HG03135 (cell line): ENCODE measurements around the gene BNC2.

Experiments
- ATAC-seq: cut with Tn5 transposase; IDR thresholded peaks from one replicate; pipeline ENCODE4 v1.9.1; 2021; ENCODE audit warnings: mild to moderate bottlenecking, moderate library complexity; ENCODE audit not compliant: unreplicated experiment

BNC2 gene

DNA sequence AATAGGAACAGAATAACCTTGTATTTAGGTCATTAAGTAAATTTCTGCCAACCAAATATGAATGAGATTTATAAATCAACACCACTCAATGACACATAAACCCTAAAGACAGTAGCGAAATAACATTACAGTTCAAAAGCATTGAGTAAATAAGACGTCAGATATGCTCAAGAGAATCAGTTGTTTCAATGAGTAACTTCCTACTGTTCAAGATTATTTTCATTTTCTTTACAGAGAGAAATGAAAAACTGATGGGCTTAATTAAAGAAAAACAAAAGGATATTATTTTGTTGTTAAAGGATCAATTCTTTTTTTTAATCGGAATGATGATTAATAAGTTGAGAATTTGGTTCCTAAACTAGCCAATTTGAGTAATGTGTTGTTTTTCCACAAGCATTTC, 150.1 kb downstream of the BNC2 start:
- no peak for ATAC-seq

DNA sequence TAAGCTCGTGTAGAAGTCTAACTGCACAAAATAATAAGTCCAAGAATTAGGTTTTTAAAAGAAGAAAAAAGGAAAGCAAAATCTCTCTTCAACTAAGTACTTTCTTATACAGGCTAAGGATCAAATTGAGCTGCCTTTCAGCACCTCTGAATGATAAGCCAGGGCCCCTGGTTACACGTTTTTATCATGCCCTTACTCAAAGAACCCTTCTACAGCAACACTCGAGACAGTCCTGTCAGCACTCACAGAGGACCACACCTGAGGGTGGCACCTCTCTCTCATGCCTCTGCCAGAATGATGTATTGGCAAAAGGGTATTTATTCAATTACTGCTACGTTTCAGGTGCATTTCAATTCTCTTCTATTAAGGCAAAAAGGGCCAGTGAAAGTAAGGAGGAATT, 150.5 kb downstream of the BNC2 start:
- no peak for ATAC-seq

DNA sequence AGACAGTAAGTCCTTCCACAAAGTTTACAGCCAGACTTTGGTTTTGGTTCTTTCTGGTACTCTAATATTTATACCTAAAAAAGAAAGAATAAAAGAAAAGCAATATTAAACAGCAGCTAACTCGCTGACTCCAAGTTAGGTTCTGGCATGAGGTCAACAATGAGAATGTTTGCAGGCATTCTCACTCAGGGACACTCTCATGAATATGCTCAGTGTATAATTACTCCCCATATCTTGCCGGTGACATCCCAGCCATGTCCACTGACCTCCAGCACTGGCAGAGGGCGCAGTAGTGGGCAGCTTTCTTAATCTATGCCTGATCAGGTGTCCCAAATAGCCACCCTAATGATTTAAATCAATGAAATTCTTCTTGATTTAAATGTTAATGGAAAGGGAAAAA, 151.5 kb downstream of the BNC2 start:
- no peak for ATAC-seq

DNA sequence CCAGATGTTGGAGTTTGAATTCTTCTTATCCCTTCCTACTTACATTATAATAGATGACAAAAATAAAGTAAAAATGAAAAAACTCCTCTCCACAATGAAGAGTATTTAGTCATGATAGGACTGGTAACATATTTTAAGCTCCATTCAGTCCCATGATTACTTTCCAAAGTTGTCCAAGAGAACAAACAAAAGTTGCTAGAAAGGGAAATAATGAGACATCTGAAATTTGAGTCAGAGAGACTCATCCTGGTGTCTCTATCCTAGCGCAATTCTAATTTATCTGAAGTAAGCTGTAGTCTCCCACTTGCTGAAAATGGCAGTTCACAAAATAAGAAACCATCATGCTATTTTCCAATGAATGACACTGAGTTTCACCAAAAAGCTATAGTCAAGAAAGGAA, 152.2 kb downstream of the BNC2 start:
- ATAC-seq, result no peak

DNA sequence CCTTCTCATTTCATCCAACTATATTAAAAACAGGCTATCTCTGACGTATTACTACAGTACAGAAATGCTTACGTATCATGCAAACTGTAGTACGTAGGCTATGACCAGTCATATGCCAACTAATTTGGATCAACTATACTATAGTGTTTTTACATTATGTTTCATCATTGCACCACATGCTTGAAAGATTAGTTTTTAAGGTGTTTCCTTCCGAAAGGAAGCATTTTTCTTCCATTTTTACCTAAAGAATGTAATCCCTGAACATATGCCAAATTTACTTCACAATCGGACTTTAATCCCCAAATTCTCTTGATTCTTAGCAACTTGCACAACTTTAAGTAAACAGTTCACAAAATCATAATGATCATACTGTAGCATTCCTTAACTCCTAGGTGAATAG, 153.9 kb downstream of the BNC2 start:
- no peak for ATAC-seq

DNA sequence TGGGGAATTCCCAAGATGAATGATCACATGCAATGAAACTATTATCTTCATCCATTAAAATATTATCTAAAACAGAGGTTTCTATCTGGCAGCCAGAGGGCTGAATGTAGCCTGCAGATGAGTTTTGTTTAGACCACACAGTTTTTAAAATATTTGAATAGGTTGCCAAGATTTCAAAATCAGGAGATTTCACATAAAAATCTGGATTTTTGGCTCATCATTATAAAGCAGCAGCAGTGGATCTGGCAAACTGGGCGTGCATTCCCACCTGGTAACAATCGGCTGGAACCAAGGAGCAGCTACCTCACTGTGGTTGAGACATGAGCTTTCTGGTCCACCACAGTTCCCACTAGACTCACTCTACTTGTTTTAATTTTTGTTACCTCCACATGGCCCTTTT, 155.1 kb downstream of the BNC2 start:
- no peak for ATAC-seq

DNA sequence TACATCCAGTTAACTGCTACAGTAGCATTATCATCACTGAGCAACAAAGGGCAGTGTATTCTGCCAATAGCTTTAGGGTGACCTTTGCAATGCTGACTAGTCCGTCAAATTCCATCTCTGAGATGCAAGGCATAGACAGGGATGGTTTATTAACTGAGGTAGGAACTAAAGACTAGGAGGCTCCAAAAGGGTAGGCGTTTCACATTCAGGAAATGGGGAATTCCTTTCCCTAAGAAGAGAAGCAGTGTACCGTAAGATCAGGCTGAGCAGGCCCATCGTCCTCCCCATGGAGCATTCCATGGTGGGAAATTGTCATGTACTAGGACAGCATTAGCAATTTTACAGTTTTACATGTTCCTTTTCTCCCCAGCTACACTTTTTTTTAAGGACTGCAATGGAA, 157.7 kb downstream of the BNC2 start:
- ATAC-seq, result no peak

DNA sequence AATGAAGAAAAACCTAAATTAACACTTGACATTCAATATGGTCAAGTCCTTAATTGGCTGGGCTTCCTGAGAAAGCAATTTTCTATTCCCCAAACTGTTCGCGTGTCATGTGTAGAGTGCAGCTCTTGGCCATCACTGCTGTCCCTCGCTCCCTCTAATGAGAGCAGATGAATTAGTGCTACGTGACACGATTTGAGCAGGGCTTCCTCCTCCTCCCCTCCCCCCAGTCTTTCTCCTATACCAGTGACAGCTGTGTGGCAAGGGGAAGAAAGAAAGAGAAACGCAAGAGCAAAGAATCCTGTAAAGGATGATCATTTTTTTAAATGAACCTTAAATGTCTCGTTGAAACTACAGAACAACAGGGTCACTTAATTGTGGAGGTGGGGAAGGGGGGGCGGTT, 159.6 kb downstream of the BNC2 start:
- no peak for ATAC-seq

DNA sequence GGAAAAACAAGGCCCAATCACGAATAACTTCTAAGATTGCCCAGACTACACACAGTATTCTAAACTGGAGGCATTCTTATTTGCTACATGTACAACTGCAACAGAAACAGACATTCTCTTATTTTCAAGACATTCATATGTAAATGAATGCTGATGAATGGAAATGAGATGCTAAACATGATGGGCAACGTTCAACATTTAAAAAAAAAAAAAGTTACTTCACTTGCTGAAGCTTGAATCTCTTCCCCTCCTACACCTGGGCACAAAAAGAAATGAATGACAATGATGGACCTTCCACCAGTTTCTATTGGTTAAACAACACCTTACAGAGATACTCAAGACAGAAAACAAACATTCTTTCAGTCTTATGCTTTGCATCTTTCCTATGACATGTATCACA, 160.5 kb downstream of the BNC2 start:
- no peak for ATAC-seq

DNA sequence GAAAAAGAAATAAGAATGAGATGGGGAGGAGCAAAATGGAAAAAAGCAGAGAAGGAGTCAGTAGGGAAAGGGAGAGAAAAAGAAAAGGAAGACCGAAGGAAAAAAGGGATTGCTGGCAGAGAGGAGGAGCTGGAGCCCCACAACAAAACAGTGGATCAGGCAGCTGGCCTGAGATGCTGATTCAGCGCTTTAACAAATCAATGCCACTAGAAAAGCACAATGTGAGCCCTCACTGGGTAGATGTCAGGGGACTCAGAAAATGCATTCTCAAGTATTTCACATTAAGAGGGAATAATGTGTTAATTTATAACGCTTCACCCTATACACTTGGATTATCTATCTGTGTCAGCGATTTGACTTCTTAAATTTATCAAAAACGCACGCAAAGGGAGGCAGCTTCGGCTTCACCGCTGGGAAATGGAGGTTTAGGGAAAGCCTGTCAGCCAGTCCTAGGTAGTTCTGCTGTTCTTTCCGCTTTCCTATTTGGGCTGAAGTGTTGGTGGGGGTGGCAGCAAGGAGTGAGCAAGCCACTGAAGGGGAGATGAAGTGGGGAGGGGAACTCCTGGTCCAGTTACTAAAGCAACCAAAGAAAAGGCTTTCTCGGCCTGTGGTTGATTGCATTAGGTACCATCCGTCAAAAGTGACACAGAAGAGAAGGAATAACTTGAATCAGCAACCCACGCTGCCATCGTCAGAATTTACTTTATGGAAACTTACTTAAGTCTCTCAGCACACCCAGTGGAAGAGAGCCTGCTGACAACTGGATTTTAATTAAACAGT, 161.6 kb downstream of the BNC2 start:
- ATAC-seq, result no peak

DNA sequence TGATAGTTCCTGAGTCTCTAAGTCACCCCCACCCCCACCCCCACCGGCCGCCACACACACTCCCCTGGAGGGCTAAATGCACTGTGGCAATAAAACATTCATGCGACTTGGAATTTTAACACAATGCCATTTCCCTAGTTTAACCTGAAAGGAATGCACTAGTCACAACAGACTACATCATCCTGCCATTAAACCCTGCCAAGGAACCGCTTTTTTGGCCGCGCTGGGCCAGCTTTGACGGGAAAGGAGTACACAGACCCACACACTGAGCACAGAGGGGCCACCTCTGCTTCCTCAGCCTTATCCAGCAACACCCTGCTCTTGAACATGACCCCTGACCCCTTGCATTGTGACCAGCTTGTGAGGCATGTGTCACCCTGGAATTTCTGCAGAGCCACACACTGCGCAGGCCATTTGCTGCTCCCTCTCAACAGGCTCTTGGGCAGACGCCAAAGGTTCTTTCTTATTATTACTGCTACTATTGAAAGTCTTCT, 165.3 kb downstream of the BNC2 start:
- no peak for ATAC-seq

DNA sequence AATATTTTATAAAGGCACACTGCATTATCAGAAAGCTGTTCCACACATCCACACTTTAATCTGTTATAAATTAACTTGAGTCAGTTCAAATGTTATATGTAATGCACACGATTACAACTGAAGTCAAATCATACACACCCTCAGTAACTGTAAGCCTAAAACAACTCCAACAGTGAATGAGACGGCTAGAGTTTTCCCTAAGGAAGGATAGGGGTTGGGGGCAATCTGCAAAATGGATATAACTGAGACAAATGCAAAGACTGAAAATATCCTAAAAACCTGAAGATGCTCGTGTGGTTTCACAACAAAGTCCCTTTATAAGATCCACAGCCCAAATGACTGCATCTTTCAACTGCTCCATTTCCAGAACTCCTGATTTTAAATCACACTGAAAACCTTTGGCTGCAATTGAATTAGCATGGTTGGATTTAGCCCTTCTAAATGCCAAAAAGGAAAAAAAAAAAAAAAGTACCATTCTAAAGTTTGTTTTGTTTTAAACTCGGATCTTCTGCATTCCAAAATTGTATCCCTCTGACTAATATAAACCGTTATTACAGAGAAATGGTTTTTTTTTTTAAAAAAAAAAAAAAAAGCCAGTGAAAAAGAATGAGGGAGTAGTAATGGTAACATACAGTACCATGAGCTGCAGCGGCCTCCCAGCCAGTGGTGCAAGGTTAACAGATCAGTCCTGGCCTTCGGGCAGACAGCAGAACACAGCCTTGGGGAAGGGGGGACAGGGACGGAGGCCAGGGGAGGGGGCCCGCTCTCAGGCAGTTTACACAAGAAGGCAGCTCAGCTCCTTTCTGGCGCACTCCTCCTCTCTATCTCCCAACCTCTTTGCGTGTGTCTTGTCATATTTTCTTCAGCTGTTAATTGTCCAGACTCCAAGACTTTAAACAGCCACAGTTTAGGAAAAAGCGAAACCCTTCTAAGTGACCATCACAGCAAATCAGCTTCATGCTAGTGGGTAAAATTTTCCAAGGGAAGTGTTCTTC, 166.1 kb downstream of the BNC2 start:
- ATAC-seq, result no peak

DNA sequence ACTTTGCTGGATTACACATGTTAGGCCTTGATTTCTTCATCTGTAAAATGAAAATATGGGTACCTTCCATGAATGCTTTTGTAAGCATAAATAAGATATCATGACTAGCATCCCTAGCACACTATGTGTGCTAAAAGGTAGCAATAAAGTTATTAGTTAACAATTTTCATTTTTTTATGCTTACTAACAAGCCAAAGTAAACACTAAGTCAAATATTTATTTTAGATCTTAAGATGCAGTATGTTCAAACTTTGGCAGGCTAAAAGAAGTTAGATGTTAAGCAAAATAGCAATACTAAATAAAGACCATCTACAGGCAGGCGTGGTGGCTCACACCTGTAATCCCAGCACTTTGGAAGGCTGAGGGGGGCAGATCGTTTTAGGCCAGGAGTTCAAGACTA, 169.1 kb downstream of the BNC2 start:
- no peak for ATAC-seq

DNA sequence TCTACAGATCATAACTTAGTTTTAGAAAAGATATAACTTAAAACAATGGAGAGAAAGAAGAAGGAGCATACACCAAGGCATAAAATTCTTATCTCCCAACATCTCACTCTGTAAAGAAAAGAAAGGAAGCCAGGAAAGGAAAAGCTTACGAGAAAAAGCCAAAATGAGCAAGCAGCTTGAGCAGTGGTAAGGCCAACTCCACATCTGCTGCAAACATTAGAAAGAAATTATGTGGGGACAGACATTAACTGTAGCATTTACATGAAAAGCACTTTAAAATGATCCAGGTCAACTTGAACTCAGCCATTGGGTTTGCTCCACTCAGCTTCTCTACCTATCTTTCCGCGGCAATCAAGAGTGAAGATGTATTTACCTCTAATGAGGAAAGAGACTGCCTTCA, 176.9 kb downstream of the BNC2 start:
- ATAC-seq, result no peak

DNA sequence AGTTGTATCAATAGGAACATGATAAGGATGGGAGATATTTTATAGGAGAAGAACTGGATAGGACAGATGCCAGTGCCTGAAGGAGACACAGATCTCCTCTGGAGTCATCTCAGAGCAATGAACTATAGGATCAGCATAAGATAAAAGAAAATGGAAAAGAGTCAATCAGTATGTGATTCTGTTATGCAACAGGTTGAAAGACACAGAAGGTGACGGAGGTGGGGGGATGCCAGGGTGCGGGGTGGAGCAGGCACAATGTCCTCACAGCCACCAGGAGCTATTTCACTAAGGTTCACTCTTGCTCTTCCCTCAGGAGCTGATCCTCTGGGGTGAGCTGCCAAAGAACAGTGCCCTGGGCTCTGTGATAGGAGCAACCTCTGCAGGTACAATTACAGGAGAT, 179.8 kb downstream of the BNC2 start:
- no peak for ATAC-seq

DNA sequence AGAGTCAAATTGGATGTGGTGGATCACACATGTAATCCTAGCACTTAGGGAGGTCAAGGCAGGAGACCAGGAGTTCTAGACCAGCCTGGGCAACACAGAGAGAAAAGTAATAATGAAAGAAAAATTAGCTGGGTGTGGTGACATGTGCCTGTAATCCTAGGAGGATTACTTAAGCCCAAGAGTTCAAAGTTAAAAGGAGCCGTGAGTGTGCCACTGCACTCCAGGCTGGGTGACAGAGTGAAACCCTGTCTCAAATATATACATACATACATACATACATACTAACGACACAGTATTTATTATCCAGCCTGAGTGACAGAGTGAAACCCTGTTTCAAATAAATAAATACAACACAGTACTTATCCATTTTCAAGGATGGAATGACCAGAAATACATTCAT, 180.3 kb downstream of the BNC2 start:
- ATAC-seq, result no peak

DNA sequence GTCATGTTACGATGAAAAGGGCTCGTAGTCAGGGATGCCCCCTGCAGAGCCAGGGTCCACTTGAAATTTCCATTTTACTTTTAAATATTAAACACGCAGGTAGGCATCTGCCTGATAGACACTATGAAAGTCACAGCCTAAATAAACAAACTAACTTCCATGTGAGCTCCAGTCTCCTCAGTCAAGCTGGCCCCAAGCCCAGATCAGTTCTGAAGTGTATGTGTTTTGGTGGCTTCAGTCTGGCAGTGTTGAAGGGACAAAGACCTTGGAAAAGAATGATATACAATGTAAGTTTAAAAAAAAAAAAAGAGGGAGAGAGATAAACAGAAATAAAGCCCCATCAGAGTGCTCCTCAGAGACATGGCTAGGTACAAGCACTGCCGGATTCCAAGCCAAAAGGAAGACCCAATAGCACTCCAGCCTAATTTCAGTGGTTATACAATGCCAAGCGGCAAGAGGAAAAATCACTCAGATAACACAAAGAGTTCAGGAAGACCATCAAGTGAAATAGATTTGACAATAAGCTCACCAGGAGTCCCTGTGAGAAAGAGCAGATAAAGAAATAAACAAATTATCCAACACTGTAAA, 181.0 kb downstream of the BNC2 start:
- ATAC-seq, result no peak

DNA sequence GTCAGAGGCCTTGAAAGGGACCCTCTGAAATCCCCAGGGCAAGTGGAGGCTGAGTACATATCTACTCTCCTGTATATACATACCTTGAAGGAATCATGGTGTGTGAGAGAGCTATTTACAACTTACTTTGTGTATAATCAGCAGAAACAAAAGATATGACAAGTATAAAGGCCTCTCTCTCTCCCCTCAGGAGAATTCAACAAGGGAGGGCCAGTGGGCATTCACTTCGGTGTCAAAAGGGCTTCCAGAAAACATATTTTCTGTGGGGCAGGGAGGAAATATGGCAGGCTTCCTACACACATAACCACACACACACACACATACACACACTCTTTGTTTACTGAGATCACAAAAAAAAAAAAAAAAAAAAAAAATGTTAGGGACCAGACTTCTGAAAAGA, 181.7 kb downstream of the BNC2 start:
- ATAC-seq, result no peak

DNA sequence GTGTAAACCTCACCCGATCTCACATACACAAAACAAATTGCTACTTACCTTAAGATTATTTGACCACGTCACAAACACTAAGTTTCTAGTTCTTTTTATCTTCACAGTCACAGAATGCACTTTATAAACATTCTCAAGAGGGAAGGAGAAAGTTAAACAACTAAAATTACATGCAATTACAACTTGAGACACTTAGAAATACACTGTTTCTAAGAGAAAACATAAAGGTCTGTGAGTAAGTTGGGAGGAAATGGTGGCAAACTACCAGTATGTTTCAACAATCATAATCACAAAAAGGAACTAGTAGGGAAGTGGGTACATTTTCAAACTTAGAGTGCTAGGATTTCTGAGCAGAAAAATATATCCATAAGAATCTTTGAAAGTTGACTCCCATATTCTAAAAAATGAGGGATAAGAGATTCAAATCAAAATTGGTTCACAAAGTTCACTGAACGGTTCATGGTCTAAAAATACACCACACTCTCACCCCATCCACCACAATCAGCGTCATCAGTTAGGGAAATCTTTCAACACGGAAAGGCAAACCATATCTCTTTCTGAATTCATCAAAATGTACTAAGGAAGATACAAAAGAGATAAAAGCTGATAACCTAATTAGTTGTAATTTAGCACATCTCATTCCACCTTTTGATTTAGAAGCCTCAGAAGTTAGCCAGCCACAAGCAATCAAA, 182.6 kb downstream of the BNC2 start:
- ATAC-seq, result no peak

DNA sequence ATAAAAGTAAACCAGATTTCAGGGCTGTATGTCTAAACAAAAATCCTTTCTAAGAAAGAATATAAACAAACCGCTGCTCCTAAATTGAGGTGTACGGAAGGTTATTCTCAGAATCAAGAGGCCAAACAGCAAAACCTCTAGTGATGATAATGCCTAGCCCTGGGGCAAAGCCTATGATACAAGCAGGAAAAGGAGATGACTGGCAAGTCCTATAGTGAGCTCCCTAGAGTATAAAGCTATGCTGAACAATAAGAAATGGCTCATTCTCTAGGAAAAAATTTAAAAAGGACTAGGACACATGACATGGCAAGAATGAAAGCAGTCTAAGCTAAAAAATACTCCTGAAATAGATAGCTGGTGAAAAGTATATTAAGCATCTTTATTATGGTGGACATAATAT, 187.1 kb downstream of the BNC2 start:
- no peak for ATAC-seq

DNA sequence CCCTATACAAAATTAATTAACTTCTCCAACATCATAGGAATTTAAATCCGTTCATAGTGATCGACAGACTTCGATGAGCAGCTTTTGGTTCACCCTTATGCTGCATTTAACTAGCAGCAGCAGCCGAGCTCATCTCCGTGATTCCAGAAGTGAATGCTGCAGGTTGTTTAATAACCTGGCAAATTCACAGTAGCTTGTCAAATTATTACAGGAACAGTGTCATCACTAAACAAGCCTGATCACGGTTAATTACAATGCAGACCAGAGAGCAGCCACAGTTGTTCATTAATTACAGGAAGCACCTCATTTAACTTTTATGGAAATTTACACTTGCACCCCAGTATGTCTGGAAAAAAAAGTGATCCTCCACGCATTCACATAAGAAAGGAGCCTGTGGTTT, 188.2 kb downstream of the BNC2 start:
- ATAC-seq, result no peak
